Stomach (tissue), 4 donors: ENCODE data around the gene C19orf12.

Experiments used
- CTCF ChIP-seq, 7 experiments: fragments of 450-650 bp in 4 of 7; fragments of 200-600 bp in 3 of 7; sonication (generic) in 3 of 7; IDR thresholded peaks; one replicate each; pipeline ENCODE4 v1.5.1; 2016 to 2019; ENCODE audit warnings: antibody characterized with exemption in 7 of 7, control low read depth in 2 of 7, mild to moderate bottlenecking in 1 of 7
- POLR2A ChIP-seq, 4 donors: fragments of 450-650 bp; IDR thresholded peaks; one replicate each; pipeline ENCODE4 v1.6.1; 2016; ENCODE audit warnings: antibody characterized with exemption in 4 of 4, control low read depth in 2 of 4, mild to moderate bottlenecking in 1 of 4, moderate library complexity in 1 of 4
- POLR2AphosphoS5 ChIP-seq, 3 donors: sonication (generic); formaldehyde crosslinking; IDR thresholded peaks; one replicate each; pipeline ENCODE4 v1.6.1; 2016; ENCODE audit warnings: antibody characterized with exemption in 3 of 3

- TF ChIP-seq POLR2A (IDR thresholded peaks at IDR 0.05), result no peak
- TF ChIP-seq CTCF (IDR thresholded peaks at IDR 0.05), result no peak
- TF ChIP-seq POLR2AphosphoS5 (IDR thresholded peaks at IDR 0.05), result no peak
Observed at GRCh38 chr19:29706635-29707034, 8.4 kb downstream of the C19orf12 start.
